Keratinocyte (primary cell): ENCODE measurements around the gene PSMD14. TPM values are rescaled to one million over a fixed set of nuclear protein-coding genes. Genes with fewer than 3 reads are reported as not detected.

Experiments used
- DNase-seq: peaks from one replicate; pipeline ENCODE4 v3.0.0-alpha.2; 2011; ENCODE audit warnings: low read depth, missing footprints, low spot score
- FAIRE-seq: peaks from 2 replicates; lab custom pipeline; 2011; peaks lifted over from hg19 to GRCh38; lab: Jason Lieb, UNC
- H2AFZ ChIP-seq: 2 replicates; pipeline ENCODE4 v1.6.0; 2012; ENCODE audit warnings: low read length, control low read depth, inconsistent platforms; ENCODE audit not compliant: control insufficient read depth
- H3K27ac ChIP-seq: 2 replicates; pipeline ENCODE4 v1.5.1; 2011; ENCODE audit warnings: low read length; ENCODE audit not compliant: control insufficient read depth, insufficient read depth
- H3K27me3 ChIP-seq: 3 replicates; pipeline ENCODE4 v1.6.0; 2011; ENCODE audit warnings: low read length; ENCODE audit not compliant: control insufficient read depth, insufficient read depth; ENCODE audit errors: extremely low read depth
- H3K36me3 ChIP-seq, 2 experiments: 2 replicates in 1 of 2; 3 replicates in 1 of 2; pipeline ENCODE4 v1.5.1; 2011; ENCODE audit warnings: low read length in 2 of 2, mild to moderate bottlenecking in 1 of 2; ENCODE audit not compliant: control insufficient read depth in 2 of 2, insufficient read depth in 2 of 2; ENCODE audit errors: extremely low read depth in 1 of 2
- H3K4me1 ChIP-seq: 3 replicates; pipeline ENCODE4 v1.5.1; 2011; ENCODE audit warnings: low read length; ENCODE audit not compliant: control insufficient read depth, insufficient read depth; ENCODE audit errors: extremely low read depth
- H3K4me2 ChIP-seq: 3 replicates; pipeline ENCODE4 v1.6.0; 2011; ENCODE audit warnings: low read depth, low read length; ENCODE audit not compliant: control insufficient read depth, insufficient read depth; ENCODE audit errors: extremely low read depth
- H3K4me3 ChIP-seq, 3 experiments: fragments of 200-600 bp in 1 of 3; sonication (generic) in 1 of 3; 2 replicates in 2 of 3; 3 replicates in 1 of 3; pipeline ENCODE4 v1.5.1; 2011 to 2016; ENCODE audit warnings: low read length in 3 of 3, mild to moderate bottlenecking in 3 of 3, control low read depth in 2 of 3, inconsistent platforms in 1 of 3, low read depth in 1 of 3, mixed read lengths in 1 of 3, mixed run types in 1 of 3, moderate library complexity in 1 of 3; ENCODE audit not compliant: control insufficient read depth in 2 of 3, insufficient read depth in 2 of 3; ENCODE audit errors: extremely low read depth in 1 of 3
- H3K79me2 ChIP-seq: 2 replicates; pipeline ENCODE4 v1.6.0; 2012; ENCODE audit warnings: low read length; ENCODE audit not compliant: control insufficient read depth, insufficient read depth
- H3K9ac ChIP-seq: 3 replicates; pipeline ENCODE4 v1.6.0; 2011; ENCODE audit warnings: low read length; ENCODE audit not compliant: control insufficient read depth, insufficient read depth; ENCODE audit errors: extremely low read depth
- H3K9me1 ChIP-seq: 3 replicates; pipeline ENCODE4 v1.6.0; 2011; ENCODE audit warnings: low read length; ENCODE audit not compliant: control insufficient read depth, insufficient read depth; ENCODE audit errors: extremely low read depth
- H3K9me3 ChIP-seq: 2 replicates; pipeline ENCODE4 v1.5.1; 2012; ENCODE audit warnings: low read depth, low read length; ENCODE audit not compliant: control insufficient read depth
- H4K20me1 ChIP-seq: 3 replicates; pipeline ENCODE4 v1.6.0; 2011; ENCODE audit warnings: low read length; ENCODE audit not compliant: control insufficient read depth, insufficient read depth; ENCODE audit errors: extremely low read depth
- CTCF ChIP-seq, 3 experiments: IDR thresholded peaks in 1 of 3; conservative IDR thresholded peaks in 1 of 3; optimal IDR thresholded peaks in 1 of 3; 2 replicates in 2 of 3; 3 replicates in 1 of 3; pipeline versions ENCODE3 to v1.5.1; 2011; ENCODE audit warnings: low read length in 3 of 3, mild to moderate bottlenecking in 3 of 3, moderate library complexity in 2 of 3, control low read depth in 1 of 3, inconsistent platforms in 1 of 3; ENCODE audit not compliant: insufficient read depth in 2 of 3; ENCODE audit errors: extremely low read depth in 1 of 3
- EZH2 ChIP-seq: IDR thresholded peaks from one replicate; pipeline ENCODE4 v1.6.1; 2012; ENCODE audit warnings: inconsistent platforms, mild to moderate bottlenecking, low read length, moderate library complexity
- dilution Hi-C: fragments of 300-500 bp; cut with MboI; formaldehyde crosslinking; loops from one replicate; pipeline ENCODE4 v1.7.0; 2020; ENCODE audit warnings: low sequenced_read_pairs; ENCODE audit not compliant: extremely low pct_ligation_motif_present
- polyA plus RNA-seq, 5 experiments: library from polyadenylated mRNA; depleted of rRNA in 3 of 5; stranded (reverse) in 3 of 5; stranded (forward) in 1 of 5; unstranded in 1 of 5; fragments of >200 nt; gene quantifications; 1 replicate in 1 of 5; 2 replicates in 3 of 5; 3 replicates in 1 of 5; pipeline versions ENCODE4 v1.2.1 to v1.2.3, GENCODE V29; 2011 to 2012; ENCODE audit warnings: missing spikeins in 2 of 5, low read depth in 1 of 5, low replicate concordance in 1 of 5
- small RNA-seq, 3 experiments: library from RNA; depleted of rRNA; stranded (forward); fragments of <200 nt; gene quantifications; one replicate each; pipeline ENCODE3, GENCODE V24; 2012; ENCODE audit warnings: low read depth in 3 of 3, low replicate concordance in 1 of 3; ENCODE audit not compliant: insufficient read length in 3 of 3

The PSMD14 gene
- polyA plus RNA-seq, 1 donor (not counting 4 experiments of a cell fraction or from before 2014, with no cell fraction given), result 136 TPM

- H3K4me2 ChIP-seq, result no peak overlapping the region
- dilution Hi-C loops, result loop anchor here (25.0 kb wide), 1 partner anchor 489 kb away; no protein-coding TSS in a partner anchor
- DNase-seq (no peak), FAIRE-seq (no peak)
- H3K9me3 ChIP-seq, result no peaks in the 10 kb centered on the region
- H3K4me1 ChIP-seq, result no peaks in the 10 kb centered on the region
- no peak overlapping the region for H3K9ac ChIP-seq
- no peaks in the 10 kb centered on the region for H3K27me3 ChIP-seq
- H4K20me1 ChIP-seq, result no peaks in the 10 kb centered on the region
- H3K79me2 ChIP-seq, result no peaks in the 10 kb centered on the region
- H3K36me3 ChIP-seq, result no peaks in the 10 kb centered on the region
- no peak overlapping the region for H2AFZ ChIP-seq
- TF ChIP-seq EZH2 (no peak), CTCF (optimal IDR thresholded peaks at IDR 0.05 in 1 of 3, IDR thresholded peaks at IDR 0.05 in 1 of 3, conservative IDR thresholded peaks at IDR 0.05 in 1 of 3; ENCODE audit: extremely low read depth in 1 of 3, insufficient read depth in 2 of 3, low read length in 3 of 3) (no peak)
- no peaks in the 10 kb centered on the region for H3K9me1 ChIP-seq
- H3K4me3 ChIP-seq, result no peak overlapping the region
- no peak overlapping the region for H3K27ac ChIP-seq
Observed at GRCh38 chr2:161448431-161448830, 140.2 kb downstream of the PSMD14 start.

Small RNAs within 50 kb of the gene (small RNA-seq; reads per million reads assigned to genes)
- 0 reads per million in 3 experiments for gene RNA5SP108

Other genes with a start within 250 kb of the PSMD14 start
- gene TANK, start 148.0 kb upstream of the PSMD14 start, polyA plus RNA-seq, result 33.5 to 47.2 TPM (median 40.5 TPM) in 3 replicates
- gene TBR1, start 107.9 kb downstream of the PSMD14 start, polyA plus RNA-seq, result 0.03 TPM in 1 of 3 replicates, not detected in the others